Smooth muscle cell (in vitro differentiated cells): ENCODE results near the gene CACNA1D. TPM values are rescaled to one million over a fixed set of nuclear protein-coding genes. Genes with fewer than 3 reads are reported as not detected.

Experiments used
- DNase-seq: peaks from one replicate; lab custom pipeline; 2025; ENCODE audit not compliant: unreplicated experiment; lab: John Stamatoyannopoulos, UW
- H2AFZ ChIP-seq: fragments of 200-600 bp; sonication (generic); 2 replicates; pipeline ENCODE4 v1.6.0; 2016; ENCODE audit warnings: antibody characterized with exemption, low read depth, mild to moderate bottlenecking
- H3F3A ChIP-seq: fragments of 200-600 bp; sonication (generic); 2 replicates; pipeline ENCODE4 v1.6.0; 2017; ENCODE audit warnings: antibody characterized with exemption, low read depth
- H3K27ac ChIP-seq: fragments of 200-600 bp; sonication (generic); 2 replicates; pipeline ENCODE4 v1.5.1; 2016; ENCODE audit warnings: low read depth, mild to moderate bottlenecking
- H3K27me3 ChIP-seq: fragments of 200-600 bp; sonication (generic); 2 replicates; pipeline ENCODE4 v1.6.1; 2016; ENCODE audit warnings: low read depth, mild to moderate bottlenecking
- H3K36me3 ChIP-seq: fragments of 200-600 bp; sonication (generic); 2 replicates; pipeline ENCODE4 v1.5.1; 2016; ENCODE audit warnings: low read depth
- H3K4me1 ChIP-seq: fragments of 200-600 bp; sonication (generic); 2 replicates; pipeline ENCODE4 v1.5.1; 2016; ENCODE audit warnings: low read depth
- H3K4me2 ChIP-seq: fragments of 200-600 bp; sonication (generic); 2 replicates; pipeline ENCODE4 v1.6.0; 2016; ENCODE audit warnings: mild to moderate bottlenecking
- H3K4me3 ChIP-seq: fragments of 200-600 bp; sonication (generic); 2 replicates; pipeline ENCODE4 v1.5.1; 2016; ENCODE audit warnings: mild to moderate bottlenecking
- H3K79me2 ChIP-seq: fragments of 200-600 bp; sonication (generic); 2 replicates; pipeline ENCODE4 v1.6.0; 2016; ENCODE audit warnings: low read depth, mild to moderate bottlenecking
- H3K9ac ChIP-seq: fragments of 200-600 bp; sonication (generic); 2 replicates; pipeline ENCODE4 v1.6.0; 2016; ENCODE audit warnings: low read depth
- H3K9me3 ChIP-seq: fragments of 200-600 bp; sonication (generic); replicated peaks from 2 replicates; pipeline ENCODE4 v1.5.1; 2016; ENCODE audit warnings: low read depth
- H4K20me1 ChIP-seq: fragments of 200-600 bp; sonication (generic); 2 replicates; pipeline ENCODE4 v1.6.0; 2016; ENCODE audit warnings: low read depth
- CTCF ChIP-seq: fragments of 200-600 bp; sonication (generic); IDR thresholded peaks from 2 replicates; pipeline ENCODE4 v1.5.1; 2017; ENCODE audit warnings: borderline replicate concordance, mild to moderate bottlenecking, antibody characterized with exemption; ENCODE audit not compliant: insufficient read depth, poor library complexity, severe bottlenecking
- WGBS: methylation state at CpG from one replicate; pipeline ENCODE4 v1.1.7; 2016; ENCODE audit warnings: low lambda C conversion rate; 5-methylcytosine and 5-hydroxymethylcytosine counted together
- polyA plus RNA-seq: library from polyadenylated mRNA; unstranded; fragments of >200 nt; fragmentation: Nextera tagmentation; extraction: Ambion mirVana; gene quantifications from 2 replicates; pipeline ENCODE4 v1.2.1, GENCODE V29; 2016
- total RNA-seq: library from RNA; depleted of rRNA; stranded (reverse); fragments of >200 nt; gene quantifications from 2 replicates; pipeline ENCODE4 v1.2.3, GENCODE V29; 2014

CACNA1D gene
- total and polyA plus RNA-seq, 2 experiments from 2014 or later: 0.63 to 1.4 TPM

GRCh38 chr3:53478921-53479664 is 15.3 kb upstream of the CACNA1D start:
- H3K4me1 ChIP-seq: peaks cover 10% of the 10 kb centered on the region
- no peaks in the 10 kb centered on the region for H3K36me3 ChIP-seq
- H3K9ac ChIP-seq: no peak overlapping the region
- H3K27ac ChIP-seq: no peak overlapping the region
- peaks cover 3% of the 10 kb centered on the region for H3K27me3 ChIP-seq
- TF ChIP-seq CTCF: no peak
- H3F3A ChIP-seq: no peaks in the 10 kb centered on the region
- no peak overlapping the region for H3K4me3 ChIP-seq
- H2AFZ ChIP-seq: no peak overlapping the region
- 66% methylated on average over 4 of the region's 4 CpGs for WGBS
- H4K20me1 ChIP-seq: no peaks in the 10 kb centered on the region
- H3K9me3 ChIP-seq: no peaks in the 10 kb centered on the region
- no peak overlapping the region for H3K4me2 ChIP-seq
- no peak for DNase-seq
- H3K79me2 ChIP-seq: no peaks in the 10 kb centered on the region

- Histone ChIP-seq H3K9ac (no peak overlapping the region), H2AFZ (no peak overlapping the region), H4K20me1 (no peaks in the 10 kb centered on the region), H3K4me3 (no peak overlapping the region), H3K4me1 (peaks cover 10% of the 10 kb centered on the region), H3K4me2 (no peak overlapping the region), H3F3A (no peaks in the 10 kb centered on the region), H3K27me3 (peaks cover 3% of the 10 kb centered on the region), H3K9me3 (no peaks in the 10 kb centered on the region), H3K27ac (no peak overlapping the region), H3K36me3 (no peaks in the 10 kb centered on the region), H3K79me2 (no peaks in the 10 kb centered on the region)
- WGBS: 91% methylated on average over 1 of the region's 1 CpG
- TF ChIP-seq CTCF: no peak
- DNase-seq: no peak
Measured at GRCh38 chr3:53482227-53482626, 12.2 kb upstream of the CACNA1D start.

- H3K4me1 ChIP-seq: peaks cover 5% of the 10 kb centered on the region
- H3K27ac ChIP-seq: no peak overlapping the region
- no peaks in the 10 kb centered on the region for H3K79me2 ChIP-seq
- DNase-seq: no peak
- no peaks in the 10 kb centered on the region for H3K9me3 ChIP-seq
- no peaks in the 10 kb centered on the region for H4K20me1 ChIP-seq
- 81% methylated on average over 2 of the region's 2 CpGs for WGBS
- peaks cover 3% of the 10 kb centered on the region for H3K27me3 ChIP-seq
- no peak overlapping the region for H3K4me3 ChIP-seq
- no peak for TF ChIP-seq CTCF
- H3K36me3 ChIP-seq: no peaks in the 10 kb centered on the region
- H3K9ac ChIP-seq: no peak overlapping the region
- H2AFZ ChIP-seq: no peak overlapping the region
- H3F3A ChIP-seq: no peaks in the 10 kb centered on the region
- H3K4me2 ChIP-seq: no peak overlapping the region
Measured at GRCh38 chr3:53483821-53484220, 10.6 kb upstream of the CACNA1D start.

- no peak for DNase-seq
- no peaks in the 10 kb centered on the region for H3F3A ChIP-seq
- TF ChIP-seq CTCF: no peak
- H3K79me2 ChIP-seq: no peaks in the 10 kb centered on the region
- H3K36me3 ChIP-seq: no peaks in the 10 kb centered on the region
- 80% methylated on average over 1 of the region's 1 CpG for WGBS
- H3K4me2 ChIP-seq: no peak overlapping the region
- no peaks in the 10 kb centered on the region for H3K9me3 ChIP-seq
- no peak overlapping the region for H2AFZ ChIP-seq
- no peak overlapping the region for H3K27ac ChIP-seq
- no peak overlapping the region for H3K9ac ChIP-seq
- no peaks in the 10 kb centered on the region for H4K20me1 ChIP-seq
- no peak overlapping the region for H3K4me3 ChIP-seq
- H3K4me1 ChIP-seq: no peaks in the 10 kb centered on the region
- H3K27me3 ChIP-seq: peaks cover 3% of the 10 kb centered on the region
Measured at GRCh38 chr3:53484984-53485383, 9.4 kb upstream of the CACNA1D start.
